22Rv1 (cell line): ENCODE measurements around the gene NEK8.
"Not testable (repeated sequence)": the region's sequence is repeated elsewhere in the genome, so short reads cannot be mapped to it uniquely, and the experiment has no call there.

Source experiments
- CTCF ChIP-seq: fragments of 450-650 bp; IDR thresholded peaks from 2 replicates; pipeline ENCODE4 v1.5.1; 2017; ENCODE audit warnings: mild to moderate bottlenecking
- ZFX ChIP-seq: fragments of 450-650 bp; IDR thresholded peaks from 2 replicates; pipeline ENCODE4 v1.6.1; 2017; ENCODE audit warnings: antibody characterized with exemption, borderline replicate concordance

GRCh38 chr17:28723836-28724499, 4.6 kb upstream of the NEK8 start:
- TF ChIP-seq CTCF, ZFX: not testable (repeated sequence)
